Nasal cavity respiratory epithelium epithelial cell of viscerocranial mucosa (primary cell): ENCODE results near the gene PCED1A. TPM values are rescaled to one million over a fixed set of nuclear protein-coding genes. Genes with fewer than 3 reads are reported as not detected.

Experiments used
- total RNA-seq: library from RNA; depleted of rRNA; stranded (reverse); fragments of >200 nt; gene quantifications from 2 replicates; pipeline ENCODE4 v1.2.3, GENCODE V29; 2014

The PCED1A gene, protein sequence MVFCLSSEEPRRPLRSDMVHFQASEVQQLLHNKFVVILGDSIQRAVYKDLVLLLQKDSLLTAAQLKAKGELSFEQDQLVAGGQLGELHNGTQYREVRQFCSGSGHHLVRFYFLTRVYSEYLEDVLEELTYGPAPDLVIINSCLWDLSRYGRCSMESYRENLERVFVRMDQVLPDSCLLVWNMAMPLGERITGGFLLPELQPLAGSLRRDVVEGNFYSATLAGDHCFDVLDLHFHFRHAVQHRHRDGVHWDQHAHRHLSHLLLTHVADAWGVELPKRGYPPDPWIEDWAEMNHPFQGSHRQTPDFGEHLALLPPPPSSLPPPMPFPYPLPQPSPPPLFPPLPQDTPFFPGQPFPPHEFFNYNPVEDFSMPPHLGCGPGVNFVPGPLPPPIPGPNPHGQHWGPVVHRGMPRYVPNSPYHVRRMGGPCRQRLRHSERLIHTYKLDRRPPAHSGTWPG
- 15.0 and 16.9 TPM in 2 replicates for total RNA-seq

GRCh38 chr20:2840138-2840966 is at the start of gene PCED1A, which contains the start of gene VPS16:
PCED1A (minus strand) TSS chr20:2840655; CDS start chr20:2839912, 743 bp downstream.
VPS16 (plus strand) TSS chr20:2840745; CDS start chr20:2840775, 30 bp downstream.

GRCh38 chr20:2873010-2873746 is 32.7 kb upstream of the PCED1A start, which contains the start of gene PTPRA:
PTPRA (plus strand) TSS chr20:2873481; CDS start chr20:2964278, 90,797 bp downstream.

GRCh38 chr20:2816030-2816582 is 24.3 kb downstream of the PCED1A start, which contains the start of gene TMEM239:
TMEM239 (plus strand) TSS chr20:2816364; CDS start chr20:2816555, 191 bp downstream.

DNA sequence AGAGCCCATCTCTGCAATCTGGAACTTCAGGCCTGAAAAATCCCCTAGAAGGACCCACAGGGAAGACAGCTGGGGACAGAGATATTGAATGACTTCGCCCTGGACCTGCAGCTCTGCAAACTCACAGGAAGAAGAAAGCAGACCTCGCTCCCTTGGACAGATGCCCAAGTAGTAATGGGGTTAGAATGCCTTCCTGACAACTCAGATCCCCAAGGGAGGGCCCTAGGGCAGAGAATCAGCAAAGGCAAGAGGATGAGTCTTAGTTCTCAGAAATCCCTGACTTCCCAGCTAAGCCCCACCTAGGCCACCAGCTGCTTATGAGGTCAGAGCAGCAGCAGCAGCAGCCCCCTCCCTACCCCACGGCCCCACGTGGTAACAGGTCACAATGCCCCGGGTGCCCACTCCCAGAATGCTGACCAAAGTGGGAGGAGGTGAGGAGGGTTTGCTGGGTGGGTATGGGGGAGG is 25.8 kb downstream of the PCED1A start, which contains the start of gene C20orf141:
TSS of gene C20orf141 (plus strand) at position 401 of the 465 bp plus-strand sequence. CDS start 198 bp downstream, outside the sequence.

DNA sequence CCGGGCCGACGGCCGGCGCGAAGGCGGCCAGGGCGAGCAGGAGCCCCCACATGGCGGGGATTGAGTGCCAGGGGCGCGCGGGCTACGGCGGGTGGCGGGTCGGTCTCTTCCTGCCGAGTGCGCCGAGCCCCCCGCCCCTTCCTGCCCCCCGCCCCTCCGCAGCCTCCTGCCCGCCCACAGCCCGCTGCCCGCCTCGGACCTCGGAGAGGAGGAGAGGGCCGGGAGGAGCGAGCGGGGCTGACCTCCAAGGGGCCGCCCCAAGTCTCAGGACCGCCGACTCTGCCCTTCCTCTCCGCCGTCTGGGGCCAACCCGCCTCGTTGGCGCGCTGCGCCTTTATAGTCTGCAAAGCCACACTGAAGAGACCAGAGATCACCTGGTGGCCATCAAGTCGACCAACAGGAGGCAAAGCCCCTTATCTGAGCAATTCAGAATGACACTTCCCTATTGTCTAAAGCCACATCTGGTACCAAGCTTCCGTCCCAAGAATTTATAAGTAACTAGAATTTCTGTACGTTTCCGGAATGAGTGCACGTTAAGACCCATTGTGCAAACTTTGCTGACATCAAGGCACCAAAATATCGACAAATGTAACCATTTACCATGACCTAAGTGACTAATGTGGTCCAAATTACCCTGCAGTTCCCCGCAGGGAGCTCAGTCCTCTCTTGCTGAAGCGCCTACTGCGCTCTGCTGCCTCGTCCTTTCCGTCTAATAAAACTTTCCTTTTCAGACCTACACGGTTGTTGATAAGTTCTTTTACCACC is 39.8 kb downstream of the PCED1A start, which contains the start of gene CPXM1:
TSS of gene CPXM1 (minus strand) at position 107 of the 765 bp plus-strand sequence. CDS start at position 52, 55 bp downstream.

Other genes with a start within 250 kb of the PCED1A start
- 227 and 236 TPM in 2 replicates for gene NOP56, start 188.0 kb downstream of the PCED1A start, total RNA-seq
- 67.0 and 78.5 TPM in 2 replicates for gene IDH3B, start 176.4 kb downstream of the PCED1A start, total RNA-seq
- gene EBF4, start 147.9 kb downstream of the PCED1A start, total RNA-seq, result 1.0 and 2.6 TPM in 2 replicates
- not detected in 2 replicates for gene CPXM1, start 40.0 kb downstream of the PCED1A start, total RNA-seq
- not detected in 2 replicates for gene C20orf141, start 25.7 kb downstream of the PCED1A start, total RNA-seq
- gene TMEM239, start 24.3 kb downstream of the PCED1A start, total RNA-seq, result not detected in 2 replicates
- 22.9 and 25.3 TPM in 2 replicates for gene VPS16, start 90 bp upstream of the PCED1A start, total RNA-seq
- gene PTPRA, start 32.8 kb upstream of the PCED1A start, total RNA-seq, result 26.7 and 45.3 TPM in 2 replicates
- gene GNRH2, start 203.0 kb upstream of the PCED1A start, total RNA-seq, result 0.14 TPM in 1 of 2 replicates, not detected in the other
- 46.5 and 72.8 TPM in 2 replicates for gene MRPS26, start 205.4 kb upstream of the PCED1A start, total RNA-seq
- not detected in 2 replicates for gene OXT, start 231.0 kb upstream of the PCED1A start, total RNA-seq
- not detected in 2 replicates for gene AVP, start 244.1 kb upstream of the PCED1A start, total RNA-seq